Activated T-helper 2 cell treated with anti-CD3 and anti-CD28 coated beads, Interferon-gamma antibody, Interleukin-2, Interleukin-4, amounts not matched to agents 10 μg/mL and 5 μg/mL and 100 μg/mL, durations not matched to agents 14 hours and 24 hours and 36 hours (primary cell): Measurements from ENCODE around the gene PODN. TPM values are rescaled to one million over a fixed set of nuclear protein-coding genes. Genes with fewer than 3 reads are reported as not detected.

Source experiments
- DNase-seq: peaks from one replicate; pipeline ENCODE4 v3.0.0; 2021; ENCODE audit warnings: low spot score
- H3K27ac Mint-ChIP-seq: one replicate; pipeline ENCODE4 v1.8.0; 2021; ENCODE audit warnings: mixed read lengths
- H3K27me3 Mint-ChIP-seq: one replicate; pipeline ENCODE4 v1.8.0; 2021; ENCODE audit warnings: low read depth, mixed read lengths
- H3K36me3 Mint-ChIP-seq: one replicate; pipeline ENCODE4 v1.8.0; 2021; ENCODE audit warnings: low read depth, mixed read lengths
- H3K4me1 Mint-ChIP-seq: one replicate; pipeline ENCODE4 v1.8.0; 2021; ENCODE audit warnings: low read depth, mixed read lengths
- H3K4me3 Mint-ChIP-seq: one replicate; pipeline ENCODE4 v1.8.0; 2021; ENCODE audit warnings: low read depth, mild to moderate bottlenecking, moderate library complexity, mixed read lengths
- H3K9me3 Mint-ChIP-seq: one replicate; pipeline ENCODE4 v1.8.0; 2021; ENCODE audit warnings: mixed read lengths
- intact Hi-C: fragments of 100-400 bp; cut with micrococcal nuclease; formaldehyde crosslinking; loops from one replicate; pipeline ENCODE4 v1.15.1; 2023
- total RNA-seq: library from RNA; stranded (reverse); gene quantifications from 2 replicates; pipeline ENCODE4 v1.2.3, GENCODE V29; 2022

The PODN gene
- total RNA-seq, 1 donor from 2014 or later, result not detected

DNA sequence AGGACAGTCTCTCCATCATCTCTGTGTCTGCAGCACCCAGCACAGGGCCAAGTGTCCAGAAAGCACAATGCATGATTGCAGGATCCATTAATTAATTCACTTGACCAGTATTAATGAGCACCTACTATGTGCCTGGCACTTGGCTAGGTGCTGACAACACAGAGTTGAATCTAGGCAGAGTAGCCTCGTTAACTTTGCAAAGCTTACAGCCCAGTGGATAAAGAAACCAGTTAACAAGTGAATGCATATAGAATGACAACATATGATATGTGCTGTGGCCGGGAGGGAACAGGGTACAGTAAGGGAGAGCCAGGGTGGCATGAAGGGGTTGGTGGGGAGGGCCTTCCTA lies 69.6 kb downstream of the PODN start:
- intact Hi-C loops, result no loop called here
- H3K27ac Mint-ChIP-seq, result no peak overlapping the region

DNA sequence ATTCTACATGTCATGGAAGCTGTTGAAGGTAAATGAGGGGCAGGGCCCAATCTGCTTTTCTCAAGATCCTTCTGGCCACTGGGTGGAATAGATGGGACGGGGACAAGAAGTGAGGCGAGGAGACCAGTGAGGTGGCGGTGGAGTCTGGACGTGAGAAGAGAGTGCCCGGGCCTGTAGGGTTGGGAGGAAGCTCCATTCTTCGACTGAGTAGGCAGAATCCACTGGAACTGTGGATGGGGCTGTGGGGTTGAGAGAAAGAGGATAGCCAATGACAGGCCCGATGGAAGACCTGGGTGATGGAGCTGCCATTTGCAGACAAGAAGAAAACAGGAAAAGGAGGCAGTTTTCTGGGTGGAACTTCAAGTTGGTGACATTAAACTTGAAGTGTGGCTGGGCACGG lies 70.2 kb downstream of the PODN start:
- no peaks in the 10 kb centered on the region for H3K27me3 Mint-ChIP-seq
- intact Hi-C loops, result no loop called here
- no peak overlapping the region for H3K4me3 Mint-ChIP-seq
- no peaks in the 10 kb centered on the region for H3K4me1 Mint-ChIP-seq
- peaks cover under 1% of the 10 kb centered on the region for H3K9me3 Mint-ChIP-seq
- no peak overlapping the region for H3K27ac Mint-ChIP-seq
- no peaks in the 10 kb centered on the region for H3K36me3 Mint-ChIP-seq
- no peak for DNase-seq

More for the DNA sequence above, 69.6 kb downstream of the PODN start:
- no peaks in the 10 kb centered on the region for H3K9me3 Mint-ChIP-seq
- H3K36me3 Mint-ChIP-seq, result no peaks in the 10 kb centered on the region
- no peaks in the 10 kb centered on the region for H3K27me3 Mint-ChIP-seq
- DNase-seq, result no peak
- H3K4me3 Mint-ChIP-seq, result no peak overlapping the region
- H3K4me1 Mint-ChIP-seq, result no peaks in the 10 kb centered on the region

DNA sequence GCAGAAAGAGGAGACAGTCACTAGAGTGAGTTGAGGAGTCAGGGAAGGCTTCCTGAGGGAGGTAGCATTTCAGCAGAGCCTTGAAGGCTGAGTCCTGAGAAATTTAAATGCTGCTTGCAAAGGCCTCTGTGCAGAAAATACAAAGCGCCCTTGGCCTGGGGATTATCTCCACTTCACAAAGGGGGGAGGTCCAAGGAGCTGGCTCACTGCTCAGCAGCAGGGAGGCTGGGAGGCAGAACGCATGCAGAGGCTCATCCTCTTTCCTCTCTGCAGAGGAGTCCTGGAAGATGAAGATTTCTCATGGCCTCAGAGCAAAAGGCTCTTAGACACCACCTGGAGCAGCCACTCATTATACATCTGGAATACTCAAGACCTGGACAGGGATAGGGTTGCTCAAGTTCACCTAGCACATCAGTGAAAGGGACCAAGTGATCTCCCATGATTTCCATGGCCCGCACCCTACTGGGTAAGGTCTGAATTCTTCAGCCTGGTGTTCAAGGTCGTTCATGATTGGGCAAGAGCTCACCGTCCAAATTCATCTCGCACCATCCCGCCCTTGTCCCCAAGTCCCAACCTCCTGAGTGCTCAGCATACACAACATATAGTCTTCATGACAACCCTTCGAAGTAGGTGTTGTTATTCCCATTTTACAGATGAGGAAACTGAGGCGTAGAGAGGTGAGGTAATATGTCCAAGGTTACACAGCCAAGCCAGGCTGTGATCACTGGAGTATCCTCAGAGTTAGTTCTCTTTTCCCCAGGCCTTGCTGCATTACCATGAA lies 71.4 kb downstream of the PODN start:
- intact Hi-C loops, result no loop called here

DNA sequence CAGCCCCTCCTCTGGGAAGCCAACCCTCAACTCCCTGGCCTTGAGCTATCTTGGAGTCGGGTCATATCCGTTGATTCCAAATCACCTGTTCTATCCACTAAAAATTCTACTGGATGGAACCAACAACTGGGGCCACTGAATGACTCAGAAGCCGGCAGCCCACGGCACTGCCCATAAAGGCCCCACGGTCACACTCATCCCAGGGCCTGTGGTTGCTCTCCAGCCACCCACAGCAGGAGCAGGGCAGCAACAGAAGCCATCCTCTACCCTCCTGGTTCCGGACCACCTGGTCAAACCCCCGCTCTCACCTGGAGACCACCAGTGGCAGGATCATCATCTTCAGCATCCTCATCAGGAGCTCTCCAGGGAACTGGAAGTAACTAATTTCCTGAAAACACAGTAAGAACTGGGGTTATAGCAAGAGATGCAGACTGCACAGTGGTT lies 72.1 kb downstream of the PODN start:
- intact Hi-C loops, result no loop called here
- H3K27me3 Mint-ChIP-seq, result no peaks in the 10 kb centered on the region
- no peak overlapping the region for H3K4me3 Mint-ChIP-seq

More for the DNA sequence above, 71.4 kb downstream of the PODN start:
- no peak for DNase-seq
- Mint-ChIP-seq H3K27ac (no peak overlapping the region), H3K4me3 (no peak overlapping the region), H3K36me3 (no peaks in the 10 kb centered on the region), H3K4me1 (no peaks in the 10 kb centered on the region), H3K27me3 (no peaks in the 10 kb centered on the region), H3K9me3 (peaks cover 11% of the 10 kb centered on the region)

More for the DNA sequence above, 72.1 kb downstream of the PODN start:
- Mint-ChIP-seq H3K36me3 (no peaks in the 10 kb centered on the region), H3K27ac (no peak overlapping the region), H3K9me3 (peaks cover 11% of the 10 kb centered on the region), H3K4me1 (no peaks in the 10 kb centered on the region)
- DNase-seq, result no peak

Other genes starting within 250 kb of the PODN start
- 0.30 and 0.37 TPM in 2 replicates for gene ZYG11A, start 219.5 kb upstream of the PODN start, total RNA-seq
- 52.3 and 61.6 TPM in 2 replicates for gene ECHDC2, start 140.5 kb upstream of the PODN start, total RNA-seq
- gene SCP2, start 134.9 kb upstream of the PODN start, total RNA-seq, result 58.8 and 66.1 TPM in 2 replicates
- not detected in 2 replicates for gene SLC1A7, start 80.4 kb downstream of the PODN start, total RNA-seq
- gene CPT2, start 134.6 kb downstream of the PODN start, total RNA-seq, result 23.3 and 25.3 TPM in 2 replicates
- gene CZIB, start 158.4 kb downstream of the PODN start, total RNA-seq, result 46.7 and 47.4 TPM in 2 replicates
- gene MAGOH, start 176.3 kb downstream of the PODN start, total RNA-seq, result 89.0 and 90.2 TPM in 2 replicates